Omental fat pad (tissue), 4 donors: Measurements from ENCODE around the gene WDFY4. TPM values are rescaled to one million over a fixed set of nuclear protein-coding genes. Genes with fewer than 3 reads are reported as not detected.
"Not testable (repeated sequence)": the region's sequence is repeated elsewhere in the genome, so short reads cannot be mapped to it uniquely, and the experiment has no call there.

Experiments
- ATAC-seq: fragments of 150-250 bp; one replicate; pipeline ENCODE4 v1.9.1; 2016; ENCODE audit warnings: mild to moderate bottlenecking, moderate library complexity; ENCODE audit not compliant: low FRiP score
- DNase-seq: peaks from one replicate; pipeline ENCODE4 v3.0.0-alpha.2; 2019; ENCODE audit warnings: low spot score
- CTCF ChIP-seq, 3 donors: fragments of 450-650 bp; IDR thresholded peaks; one replicate each; pipeline ENCODE4 v1.5.1; 2016 to 2017; ENCODE audit warnings: antibody characterized with exemption in 3 of 3, mild to moderate bottlenecking in 3 of 3, moderate library complexity in 2 of 3
- total RNA-seq, 4 donors: library from RNA; depleted of rRNA; stranded (reverse); fragments of >200 nt; gene quantifications; one replicate each; pipeline ENCODE4 v1.1.0, GENCODE V29; 2016

Gene WDFY4
- total RNA-seq, 4 donors from 2014 or later: 6.8 to 21.4 (median 10.5) TPM

GRCh38 chr10:48638739-48639527 lies 45.7 kb upstream of the WDFY4 start:
- ATAC-seq: no peak

GRCh38 chr10:48639632-48640031 lies 45.0 kb upstream of the WDFY4 start:
- no peak for TF ChIP-seq CTCF (IDR thresholded peaks at IDR 0.05)
- ATAC-seq (no peak), DNase-seq (no peak)

More at GRCh38 chr10:48638739-48639527, 45.7 kb upstream of the WDFY4 start:
- TF ChIP-seq CTCF (IDR thresholded peaks at IDR 0.05): no peak
- DNase-seq: no peak

DNA sequence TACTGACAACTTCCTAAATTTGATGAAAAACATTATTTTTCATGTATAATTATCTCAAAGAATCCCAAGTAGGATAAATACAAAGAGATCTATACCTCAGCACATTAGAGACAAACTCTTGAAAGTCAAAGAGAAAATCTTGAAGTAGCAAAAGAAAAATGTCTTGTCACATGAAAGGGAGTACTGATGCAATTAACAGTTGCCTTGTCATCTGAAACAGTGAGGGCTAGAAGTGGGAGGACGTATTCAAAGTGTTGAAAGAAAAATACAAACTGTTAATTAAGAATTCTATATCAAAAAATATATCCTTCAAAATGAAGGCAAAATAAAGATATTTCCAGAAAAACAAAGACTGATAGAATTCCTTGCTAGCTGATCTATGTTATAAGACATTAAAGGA lies 44.3 kb upstream of the WDFY4 start:
- no peak for ATAC-seq
- no peak for TF ChIP-seq CTCF (IDR thresholded peaks at IDR 0.05)
- DNase-seq: no peak

- ATAC-seq, DNase-seq: not testable (repeated sequence)
Measured at GRCh38 chr10:48641099-48641690, 43.5 kb upstream of the WDFY4 start.

GRCh38 chr10:48645600-48645999 lies 39.1 kb upstream of the WDFY4 start:
- TF ChIP-seq CTCF (IDR thresholded peaks at IDR 0.05): no peak
- DNase-seq (no peak), ATAC-seq (no peak)

- not testable (repeated sequence) for ATAC-seq
Measured at GRCh38 chr10:48647073-48647472, 37.6 kb upstream of the WDFY4 start.

GRCh38 chr10:48648172-48648942 lies 36.3 kb upstream of the WDFY4 start:
- TF ChIP-seq CTCF (IDR thresholded peaks at IDR 0.05): no peak
- ATAC-seq: no peak
- no peak for DNase-seq

More at GRCh38 chr10:48647073-48647472, 37.6 kb upstream of the WDFY4 start:
- DNase-seq: not testable (repeated sequence)
